Prostate gland (tissue), 2 donors: ENCODE results near the gene HDAC10. TPM values are rescaled to one million over a fixed set of nuclear protein-coding genes. Genes with fewer than 3 reads are reported as not detected.

ENCODE experiments used
- DNase-seq: peaks from one replicate; pipeline ENCODE4 v3.0.0-alpha.2; 2019; ENCODE audit warnings: low spot score
- H3K27ac ChIP-seq, 2 donors: fragments of 200-600 bp; sonication (generic); 2 replicates each; pipeline ENCODE4 v1.5.1; 2017 to 2019
- H3K27me3 ChIP-seq: fragments of 200-600 bp; sonication (generic); replicated peaks from 2 replicates; pipeline ENCODE4 v1.5.1; 2019; ENCODE audit not compliant: insufficient read depth
- H3K36me3 ChIP-seq, 2 donors: fragments of 200-600 bp; sonication (generic); 1 replicate in 1 of 2; 2 replicates in 1 of 2; pipeline versions ENCODE4 v1.5.1 to v1.8.1; 2017 to 2019
- H3K4me1 ChIP-seq: fragments of 200-600 bp; sonication (generic); replicated peaks from 2 replicates; pipeline ENCODE4 v1.5.1; 2019
- H3K4me3 ChIP-seq, 2 donors: fragments of 200-600 bp; sonication (generic); 2 replicates each; pipeline ENCODE4 v1.5.1; 2017 to 2019
- H3K9me3 ChIP-seq: fragments of 200-600 bp; sonication (generic); 2 replicates; pipeline ENCODE4 v1.5.1; 2017
- CTCF ChIP-seq, 4 experiments: fragments of 200-600 bp in 2 of 4; fragments of 450-650 bp in 2 of 4; sonication (generic) in 2 of 4; IDR thresholded peaks; 1 replicate in 3 of 4; 2 replicates in 1 of 4; pipeline ENCODE4 v1.5.1; 2016 to 2019; ENCODE audit warnings: antibody characterized with exemption in 4 of 4, mild to moderate bottlenecking in 2 of 4, moderate library complexity in 2 of 4
- POLR2A ChIP-seq: fragments of 450-650 bp; IDR thresholded peaks from one replicate; pipeline ENCODE4 v1.6.1; 2016; ENCODE audit warnings: antibody characterized with exemption, mild to moderate bottlenecking
- POLR2AphosphoS5 ChIP-seq: sonication (generic); formaldehyde crosslinking; IDR thresholded peaks from one replicate; pipeline ENCODE4 v1.6.1; 2017; ENCODE audit warnings: antibody characterized with exemption
- WGBS: methylation state at CpG from one replicate; pipeline ENCODE4 v1.1.5; 2018; 5-methylcytosine and 5-hydroxymethylcytosine counted together
- intact Hi-C: fragments of 100-400 bp; cut with DNase I; formaldehyde crosslinking; loops from one replicate; pipeline ENCODE4 v1.14.2; 2022
- total RNA-seq, 2 donors: library from RNA; depleted of rRNA; stranded (reverse); fragments of >200 nt; gene quantifications; one replicate each; pipeline ENCODE4 v1.1.0, GENCODE V29; 2016

The HDAC10 gene
- total RNA-seq, 2 donors from 2014 or later, result 36.9 to 41.3 TPM

GRCh38 chr22:50226063-50226874 is 24.8 kb downstream of the HDAC10 start:
- DNase-seq, result no peak
- Histone ChIP-seq H3K27me3 (no peaks in the 10 kb centered on the region), H3K9me3 (no peaks in the 10 kb centered on the region), H3K36me3 (peaks cover 14 to 31% of the 10 kb centered on the region in 2 donors), H3K4me3 (no peak overlapping the region), H3K27ac (no peak overlapping the region), H3K4me1 (no peaks in the 10 kb centered on the region)
- TF ChIP-seq CTCF (IDR thresholded peaks at IDR 0.05), result no peak
- no peak for TF ChIP-seq POLR2A
- no peak for TF ChIP-seq POLR2AphosphoS5
- WGBS, result 89% methylated on average over 28 of the region's 31 CpGs
- intact Hi-C loops, result no loop called here

- Histone ChIP-seq H3K36me3 (peaks cover 16 to 37% of the 10 kb centered on the region in 2 donors), H3K9me3 (no peaks in the 10 kb centered on the region), H3K4me1 (no peaks in the 10 kb centered on the region), H3K27me3 (no peaks in the 10 kb centered on the region), H3K27ac (no peak overlapping the region), H3K4me3 (no peak overlapping the region)
- 87% methylated on average over 22 of the region's 24 CpGs for WGBS
- intact Hi-C loops, result no loop called here
- TF ChIP-seq POLR2A, result no peak
- DNase-seq, result no peak
These were observed 25.7 kb downstream of the HDAC10 start for GRCh38 chr22:50225200-50225969.

- Histone ChIP-seq H3K27me3 (no peaks in the 10 kb centered on the region), H3K9me3 (no peaks in the 10 kb centered on the region), H3K27ac (no peak overlapping the region), H3K4me3 (no peak overlapping the region), H3K4me1 (no peaks in the 10 kb centered on the region), H3K36me3 (peaks cover 16 to 37% of the 10 kb centered on the region in 2 donors)
- WGBS, result 93% methylated on average over 16 of the region's 16 CpGs
- no peak for DNase-seq
- no peak for TF ChIP-seq POLR2AphosphoS5
- no peak for TF ChIP-seq POLR2A
- no peak for TF ChIP-seq CTCF (IDR thresholded peaks at IDR 0.05)
- intact Hi-C loops, result no loop called here
These were observed 27.0 kb downstream of the HDAC10 start for GRCh38 chr22:50224071-50224470.

- no peak overlapping the region for H3K27ac ChIP-seq
- no peaks in the 10 kb centered on the region for H3K9me3 ChIP-seq
- peaks cover 19 to 46% of the 10 kb centered on the region in 2 donors for H3K36me3 ChIP-seq
- no peak for DNase-seq
- TF ChIP-seq CTCF (IDR thresholded peaks at IDR 0.05) (no peak), POLR2A (no peak), POLR2AphosphoS5 (no peak)
- 94% methylated on average over 8 of the region's 8 CpGs for WGBS
- H3K4me1 ChIP-seq, result no peaks in the 10 kb centered on the region
- H3K27me3 ChIP-seq, result no peaks in the 10 kb centered on the region
- intact Hi-C loops, result no loop called here
- H3K4me3 ChIP-seq, result no peak overlapping the region
These were observed 28.6 kb downstream of the HDAC10 start for GRCh38 chr22:50222508-50222907.

- no peak overlapping the region for H3K27ac ChIP-seq
- H3K4me3 ChIP-seq, result no peak overlapping the region
- no peaks in the 10 kb centered on the region for H3K9me3 ChIP-seq
- no peak for DNase-seq
- WGBS, result 93% methylated on average over 16 of the region's 19 CpGs
- no peaks in the 10 kb centered on the region for H3K27me3 ChIP-seq
- H3K36me3 ChIP-seq, result peaks cover 27 to 48% of the 10 kb centered on the region in 2 donors
- H3K4me1 ChIP-seq, result no peaks in the 10 kb centered on the region
- intact Hi-C loops, result no loop called here
- TF ChIP-seq CTCF (IDR thresholded peaks at IDR 0.05) (no peak), POLR2A (no peak), POLR2AphosphoS5 (no peak)
These were observed 29.4 kb downstream of the HDAC10 start for GRCh38 chr22:50221410-50222300.
